Osteoblast (primary cell): ENCODE data around the gene TSPAN10. TPM values are rescaled to one million over a fixed set of nuclear protein-coding genes. Genes with fewer than 3 reads are reported as not detected.

Experiments
- DNase-seq: peaks from one replicate; pipeline ENCODE4 v3.0.0; 2011; ENCODE audit warnings: low spot score, mixed read lengths; ENCODE audit not compliant: insufficient read length; ENCODE audit errors: missing footprints
- H2AFZ ChIP-seq: 2 replicates; pipeline ENCODE4 v1.6.0; 2011; ENCODE audit warnings: mild to moderate bottlenecking, low read length
- H3K27ac ChIP-seq: 2 replicates; pipeline ENCODE4 v1.5.1; 2011; ENCODE audit warnings: mild to moderate bottlenecking, low read depth, low read length, moderate library complexity
- H3K27me3 ChIP-seq: 2 replicates; pipeline ENCODE4 v1.6.0; 2012; ENCODE audit warnings: mild to moderate bottlenecking, control low read depth, inconsistent platforms, low read length, moderate library complexity; ENCODE audit not compliant: insufficient read depth
- H3K36me3 ChIP-seq: 2 replicates; pipeline ENCODE4 v1.5.1; 2011; ENCODE audit warnings: mild to moderate bottlenecking, low read length, control low read depth, moderate library complexity; ENCODE audit not compliant: insufficient read depth
- H3K4me1 ChIP-seq: 2 replicates; pipeline ENCODE4 v1.5.1; 2011; ENCODE audit warnings: mild to moderate bottlenecking, low read length, control low read depth, moderate library complexity; ENCODE audit not compliant: insufficient read depth
- H3K4me2 ChIP-seq: 2 replicates; pipeline ENCODE4 v1.6.0; 2011; ENCODE audit warnings: mild to moderate bottlenecking, low read length; ENCODE audit not compliant: insufficient read depth
- H3K4me3 ChIP-seq: fragments of 200-600 bp; sonication (generic); 3 replicates; pipeline ENCODE4 v1.5.1; 2012; ENCODE audit warnings: mild to moderate bottlenecking, low read length, inconsistent platforms; ENCODE audit not compliant: insufficient read depth
- H3K79me2 ChIP-seq: 2 replicates; pipeline ENCODE4 v1.6.0; 2012; ENCODE audit warnings: mild to moderate bottlenecking, low read length, control low read depth, inconsistent platforms; ENCODE audit not compliant: insufficient read depth
- H3K9me3 ChIP-seq: 2 replicates; pipeline ENCODE4 v1.5.1; 2011; ENCODE audit warnings: low read depth, low read length, control low read depth
- H4K20me1 ChIP-seq: 2 replicates; pipeline ENCODE4 v1.6.0; 2012; ENCODE audit warnings: mild to moderate bottlenecking, low read length, control low read depth; ENCODE audit not compliant: insufficient read depth
- CTCF ChIP-seq: IDR thresholded peaks from 2 replicates; pipeline ENCODE4 v1.5.1; 2011; ENCODE audit warnings: mild to moderate bottlenecking, low read depth, low read length, moderate library complexity; ENCODE audit errors: extremely low read depth
- total RNA-seq: library from RNA; depleted of rRNA; stranded (reverse); fragments of >200 nt; gene quantifications from 2 replicates; pipeline ENCODE4 v1.2.3, GENCODE V29; 2012

TSPAN10 gene
- total RNA-seq, 1 donor = 2.9 TPM

GRCh38 chr17:81695211-81695610 lies 58.2 kb downstream of the TSPAN10 start:
- H3K27me3 ChIP-seq = no peaks in the 10 kb centered on the region
- H3K79me2 ChIP-seq = peaks cover 80% of the 10 kb centered on the region
- no peak overlapping the region for H2AFZ ChIP-seq
- no peaks in the 10 kb centered on the region for H3K9me3 ChIP-seq
- H3K4me3 ChIP-seq = no peak overlapping the region
- H3K27ac ChIP-seq = no peak overlapping the region
- no peak for DNase-seq
- peaks cover 84% of the 10 kb centered on the region for H3K36me3 ChIP-seq
- H3K4me1 ChIP-seq = no peaks in the 10 kb centered on the region
- TF ChIP-seq CTCF = no peak
- H4K20me1 ChIP-seq = peaks cover 38% of the 10 kb centered on the region
- no peak overlapping the region for H3K4me2 ChIP-seq

- peaks cover 80% of the 10 kb centered on the region for H3K79me2 ChIP-seq
- no peak for DNase-seq
- no peak overlapping the region for H3K4me3 ChIP-seq
- no peaks in the 10 kb centered on the region for H3K27me3 ChIP-seq
- no peaks in the 10 kb centered on the region for H3K4me1 ChIP-seq
- H3K4me2 ChIP-seq = no peak overlapping the region
- TF ChIP-seq CTCF = no peak
- H2AFZ ChIP-seq = no peak overlapping the region
- no peaks in the 10 kb centered on the region for H3K9me3 ChIP-seq
- H3K27ac ChIP-seq = no peak overlapping the region
- peaks cover 81% of the 10 kb centered on the region for H3K36me3 ChIP-seq
- peaks cover 38% of the 10 kb centered on the region for H4K20me1 ChIP-seq
Observed at GRCh38 chr17:81695801-81696200, 58.8 kb downstream of the TSPAN10 start.

- no peak overlapping the region for H3K27ac ChIP-seq
- peaks cover 80% of the 10 kb centered on the region for H3K79me2 ChIP-seq
- no peak overlapping the region for H3K4me2 ChIP-seq
- H3K36me3 ChIP-seq = peaks cover 81% of the 10 kb centered on the region
- H2AFZ ChIP-seq = no peak overlapping the region
- TF ChIP-seq CTCF = no peak
- H3K9me3 ChIP-seq = no peaks in the 10 kb centered on the region
- H3K4me1 ChIP-seq = no peaks in the 10 kb centered on the region
- peaks cover 40% of the 10 kb centered on the region for H4K20me1 ChIP-seq
- no peak overlapping the region for H3K4me3 ChIP-seq
- DNase-seq = no peak
- H3K27me3 ChIP-seq = no peaks in the 10 kb centered on the region
Observed at GRCh38 chr17:81696218-81696941, 59.4 kb downstream of the TSPAN10 start.

DNA sequence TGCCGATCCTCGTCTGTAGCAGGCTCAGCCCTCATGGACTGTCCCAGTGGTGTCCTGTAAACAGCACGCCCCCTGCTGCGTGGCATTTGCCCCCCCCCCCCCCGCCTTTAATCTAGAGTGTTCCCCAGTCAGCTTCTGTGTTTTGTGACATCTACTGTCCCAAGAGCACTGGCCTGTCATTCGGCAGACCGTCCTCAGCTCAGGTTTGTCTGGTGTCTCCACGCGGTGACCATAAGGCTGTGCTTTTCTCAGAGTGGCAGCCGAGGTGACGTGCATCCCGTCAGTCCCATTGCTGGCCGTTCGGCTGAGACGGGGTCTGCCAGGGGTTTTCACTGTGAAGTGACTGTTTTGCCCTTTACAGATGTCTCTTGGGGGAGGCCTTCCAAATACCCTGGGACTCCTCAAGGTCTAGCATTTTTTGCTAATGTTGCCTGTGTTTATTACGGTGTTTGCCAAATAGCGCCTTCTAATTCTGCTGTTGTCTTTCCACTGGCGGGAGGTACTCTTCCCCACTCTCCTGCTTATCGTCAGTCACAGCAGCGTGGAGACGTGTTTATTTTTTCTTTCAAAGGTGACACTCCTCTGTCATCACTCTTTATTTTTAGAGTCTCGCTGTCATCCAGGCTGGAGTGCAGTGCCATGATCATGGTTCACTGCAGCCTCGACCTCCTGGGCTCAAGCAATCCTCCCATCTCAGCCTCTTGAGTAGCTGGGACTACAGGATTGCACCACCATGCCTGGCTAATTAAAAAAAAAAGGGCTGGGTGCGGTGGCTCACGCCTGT lies 60.5 kb downstream of the TSPAN10 start:
- TF ChIP-seq CTCF = no peak
- Histone ChIP-seq H3K4me1 (peaks cover 11% of the 10 kb centered on the region), H3K27me3 (no peaks in the 10 kb centered on the region), H3K9me3 (no peaks in the 10 kb centered on the region), H2AFZ (no peak overlapping the region), H3K36me3 (peaks cover 77% of the 10 kb centered on the region), H3K79me2 (peaks cover 80% of the 10 kb centered on the region), H3K4me2 (no peak overlapping the region), H3K27ac (no peak overlapping the region), H3K4me3 (no peak overlapping the region), H4K20me1 (peaks cover 43% of the 10 kb centered on the region)
- DNase-seq = no peak
